Memory B cell (primary cell): Measurements from ENCODE around the gene ZNF484.
"Not testable (repeated sequence)": the region's sequence is repeated elsewhere in the genome, so short reads cannot be mapped to it uniquely, and the experiment has no call there.

Source experiments
- ATAC-seq: fragments of 150-1000 bp; cut with Tn5 transposase; 2 replicates; pipeline ENCODE4 v1.10.0; 2021; ENCODE audit warnings: low read depth, mild to moderate bottlenecking, moderate library complexity
- DNase-seq, 2 donors: peaks; one replicate each; pipeline ENCODE4 v3.0.0; 2022; ENCODE audit warnings: low spot score in 2 of 2
- H3K27ac Mint-ChIP-seq: one replicate; pipeline ENCODE4 v1.8.0; 2022; ENCODE audit warnings: mild to moderate bottlenecking, moderate library complexity, mixed read lengths
- H3K27me3 Mint-ChIP-seq: one replicate; pipeline ENCODE4 v1.8.0; 2022; ENCODE audit warnings: mixed read lengths
- H3K36me3 Mint-ChIP-seq: one replicate; pipeline ENCODE4 v1.8.0; 2022; ENCODE audit warnings: mild to moderate bottlenecking, mixed read lengths
- H3K4me1 Mint-ChIP-seq: one replicate; pipeline ENCODE4 v1.8.0; 2022; ENCODE audit warnings: mixed read lengths
- H3K4me3 Mint-ChIP-seq: one replicate; pipeline ENCODE4 v1.8.0; 2022; ENCODE audit warnings: mild to moderate bottlenecking, moderate library complexity, mixed read lengths
- H3K9me3 Mint-ChIP-seq: one replicate; pipeline ENCODE4 v1.8.0; 2022; ENCODE audit warnings: mixed read lengths

ZNF484 gene

GRCh38 chr9:92886846-92887610 is 9.2 kb upstream of the ZNF484 start:
- peak; percentile 52 for ATAC-seq
- not testable (repeated sequence) for H3K27ac Mint-ChIP-seq, H3K9me3 Mint-ChIP-seq, DNase-seq, H3K4me1 Mint-ChIP-seq, H3K36me3 Mint-ChIP-seq, H3K4me3 Mint-ChIP-seq
- H3K27me3 Mint-ChIP-seq, result peaks cover 17% of the 10 kb centered on the region

- H3K4me1 Mint-ChIP-seq, H3K4me3 Mint-ChIP-seq, H3K27ac Mint-ChIP-seq, H3K36me3 Mint-ChIP-seq, DNase-seq, H3K9me3 Mint-ChIP-seq, ATAC-seq: not testable (repeated sequence)
- peaks cover 13% of the 10 kb centered on the region for H3K27me3 Mint-ChIP-seq
Measured at GRCh38 chr9:92883666-92884405, 6.0 kb upstream of the ZNF484 start.

- Mint-ChIP-seq H3K36me3 (peaks cover 3% of the 10 kb centered on the region), H3K4me1 (peaks cover 7% of the 10 kb centered on the region), H3K9me3 (peaks cover 2% of the 10 kb centered on the region), H3K27me3 (peaks cover 13% of the 10 kb centered on the region), H3K27ac (no peak overlapping the region), H3K4me3 (no peak overlapping the region)
- no peak for DNase-seq
- ATAC-seq, result no peak
Measured at GRCh38 chr9:92882276-92882675, 4.4 kb upstream of the ZNF484 start.

- DNase-seq (no peak), ATAC-seq (no peak)
- peaks cover 23% of the 10 kb centered on the region for H3K4me1 Mint-ChIP-seq
- H3K9me3 Mint-ChIP-seq, result peaks cover 2% of the 10 kb centered on the region
- H3K27ac Mint-ChIP-seq, result no peak overlapping the region
- H3K4me3 Mint-ChIP-seq, result no peak overlapping the region
- H3K27me3 Mint-ChIP-seq, result no peaks in the 10 kb centered on the region
- peaks cover 18% of the 10 kb centered on the region for H3K36me3 Mint-ChIP-seq
Measured at GRCh38 chr9:92875373-92875772, 2.5 kb downstream of the ZNF484 start.

- Mint-ChIP-seq H3K4me3 (no peak overlapping the region), H3K27me3 (no peaks in the 10 kb centered on the region), H3K9me3 (no peaks in the 10 kb centered on the region), H3K36me3 (peaks cover 41% of the 10 kb centered on the region), H3K27ac (peak overlapping the region; percentile 53), H3K4me1 (peaks cover 18% of the 10 kb centered on the region)
- ATAC-seq (no peak), DNase-seq (no peak)
Measured at GRCh38 chr9:92870289-92870688, 7.5 kb downstream of the ZNF484 start.

GRCh38 chr9:92866600-92866999 is 11.2 kb downstream of the ZNF484 start:
- not testable (repeated sequence) for DNase-seq, H3K9me3 Mint-ChIP-seq, ATAC-seq, H3K27ac Mint-ChIP-seq, H3K4me3 Mint-ChIP-seq, H3K27me3 Mint-ChIP-seq
- H3K36me3 Mint-ChIP-seq, result peaks cover 59% of the 10 kb centered on the region
- H3K4me1 Mint-ChIP-seq, result peaks cover 28% of the 10 kb centered on the region

- no peak for ATAC-seq
- Mint-ChIP-seq H3K9me3 (peaks cover 2% of the 10 kb centered on the region), H3K36me3 (peaks cover 64% of the 10 kb centered on the region), H3K27me3 (no peaks in the 10 kb centered on the region), H3K27ac (no peak overlapping the region), H3K4me1 (peaks cover 13% of the 10 kb centered on the region), H3K4me3 (no peak overlapping the region)
- no peak for DNase-seq
Measured at GRCh38 chr9:92864152-92864551, 13.7 kb downstream of the ZNF484 start.

- no peak for DNase-seq
- peaks cover 13% of the 10 kb centered on the region for H3K4me1 Mint-ChIP-seq
- no peak overlapping the region for H3K27ac Mint-ChIP-seq
- no peaks in the 10 kb centered on the region for H3K27me3 Mint-ChIP-seq
- no peak overlapping the region for H3K4me3 Mint-ChIP-seq
- peaks cover 59% of the 10 kb centered on the region for H3K36me3 Mint-ChIP-seq
- no peak for ATAC-seq
- H3K9me3 Mint-ChIP-seq, result peaks cover 2% of the 10 kb centered on the region
Measured at GRCh38 chr9:92860867-92861266, 17.0 kb downstream of the ZNF484 start.

- Mint-ChIP-seq H3K27ac (no peak overlapping the region), H3K27me3 (no peaks in the 10 kb centered on the region), H3K36me3 (peaks cover 68% of the 10 kb centered on the region), H3K4me3 (no peak overlapping the region), H3K4me1 (peaks cover under 1% of the 10 kb centered on the region), H3K9me3 (peaks cover 4% of the 10 kb centered on the region)
- DNase-seq (no peak), ATAC-seq (no peak)
Measured at GRCh38 chr9:92857236-92857635, 20.6 kb downstream of the ZNF484 start.

- ATAC-seq, result no peak
- Mint-ChIP-seq H3K27ac (no peak overlapping the region), H3K4me3 (no peak overlapping the region), H3K4me1 (no peaks in the 10 kb centered on the region), H3K27me3 (no peaks in the 10 kb centered on the region), H3K9me3 (peaks cover 8% of the 10 kb centered on the region), H3K36me3 (peaks cover 66% of the 10 kb centered on the region)
- DNase-seq, result no peak
Measured at GRCh38 chr9:92853716-92854115, 24.1 kb downstream of the ZNF484 start.

GRCh38 chr9:92850898-92851297 is 26.9 kb downstream of the ZNF484 start:
- Mint-ChIP-seq H3K9me3 (peaks cover 11% of the 10 kb centered on the region), H3K36me3 (peaks cover 75% of the 10 kb centered on the region), H3K4me3 (no peak overlapping the region), H3K4me1 (no peaks in the 10 kb centered on the region), H3K27me3 (no peaks in the 10 kb centered on the region), H3K27ac (no peak overlapping the region)
- DNase-seq (no peak), ATAC-seq (no peak)

- H3K4me3 Mint-ChIP-seq, ATAC-seq, H3K27me3 Mint-ChIP-seq, H3K4me1 Mint-ChIP-seq, H3K27ac Mint-ChIP-seq, DNase-seq: not testable (repeated sequence)
- Mint-ChIP-seq H3K36me3 (peaks cover 67% of the 10 kb centered on the region), H3K9me3 (peaks cover 15% of the 10 kb centered on the region)
Measured at GRCh38 chr9:92848740-92849139, 29.1 kb downstream of the ZNF484 start.

GRCh38 chr9:92846662-92847145 is 31.1 kb downstream of the ZNF484 start:
- Mint-ChIP-seq H3K27ac (no peak overlapping the region), H3K4me1 (no peaks in the 10 kb centered on the region), H3K9me3 (peaks cover 16% of the 10 kb centered on the region), H3K27me3 (no peaks in the 10 kb centered on the region), H3K4me3 (no peak overlapping the region), H3K36me3 (peaks cover 59% of the 10 kb centered on the region)
- no peak for DNase-seq
- no peak for ATAC-seq

- DNase-seq, H3K27me3 Mint-ChIP-seq, H3K4me3 Mint-ChIP-seq, H3K27ac Mint-ChIP-seq, H3K4me1 Mint-ChIP-seq, ATAC-seq: not testable (repeated sequence)
- Mint-ChIP-seq H3K36me3 (peaks cover 19% of the 10 kb centered on the region), H3K9me3 (peaks cover 16% of the 10 kb centered on the region)
Measured at GRCh38 chr9:92838411-92838810, 39.4 kb downstream of the ZNF484 start.
